ENCODE data around the gene ALK.

DNA sequence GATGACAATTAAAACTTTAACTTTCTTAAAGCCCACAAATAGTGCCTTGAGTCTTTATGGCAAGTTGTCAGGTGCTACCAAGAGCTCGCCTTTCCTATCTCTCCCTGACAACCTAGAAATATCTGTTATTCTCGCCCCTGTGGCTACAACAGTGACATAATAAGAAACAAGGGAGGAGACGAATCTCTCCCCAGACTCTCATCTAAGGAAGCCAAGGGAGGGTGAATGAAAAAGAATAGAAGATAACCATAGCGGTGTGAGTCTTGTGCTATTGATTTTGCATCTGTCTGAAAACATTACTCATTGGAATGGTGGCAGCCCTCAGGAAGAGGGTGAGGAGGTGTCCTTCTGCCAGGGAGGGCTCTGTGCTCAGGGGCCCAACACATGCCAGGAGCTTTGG is 114.3 kb downstream of the ALK start:
- TF ChIP-seq, protein P1, sequence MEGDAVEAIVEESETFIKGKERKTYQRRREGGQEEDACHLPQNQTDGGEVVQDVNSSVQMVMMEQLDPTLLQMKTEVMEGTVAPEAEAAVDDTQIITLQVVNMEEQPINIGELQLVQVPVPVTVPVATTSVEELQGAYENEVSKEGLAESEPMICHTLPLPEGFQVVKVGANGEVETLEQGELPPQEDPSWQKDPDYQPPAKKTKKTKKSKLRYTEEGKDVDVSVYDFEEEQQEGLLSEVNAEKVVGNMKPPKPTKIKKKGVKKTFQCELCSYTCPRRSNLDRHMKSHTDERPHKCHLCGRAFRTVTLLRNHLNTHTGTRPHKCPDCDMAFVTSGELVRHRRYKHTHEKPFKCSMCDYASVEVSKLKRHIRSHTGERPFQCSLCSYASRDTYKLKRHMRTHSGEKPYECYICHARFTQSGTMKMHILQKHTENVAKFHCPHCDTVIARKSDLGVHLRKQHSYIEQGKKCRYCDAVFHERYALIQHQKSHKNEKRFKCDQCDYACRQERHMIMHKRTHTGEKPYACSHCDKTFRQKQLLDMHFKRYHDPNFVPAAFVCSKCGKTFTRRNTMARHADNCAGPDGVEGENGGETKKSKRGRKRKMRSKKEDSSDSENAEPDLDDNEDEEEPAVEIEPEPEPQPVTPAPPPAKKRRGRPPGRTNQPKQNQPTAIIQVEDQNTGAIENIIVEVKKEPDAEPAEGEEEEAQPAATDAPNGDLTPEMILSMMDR (conservative IDR thresholded peaks at IDR 0.05): no peak
- no peak for TF ChIP-seq ZFX (IDR thresholded peaks at IDR 0.05)
